HG02588 (cell line): ENCODE data around the gene ADAMTS4.
"Not testable (repeated sequence)": the region's sequence is repeated elsewhere in the genome, so short reads cannot be mapped to it uniquely, and the experiment has no call there.

ENCODE experiments used
- ATAC-seq: cut with Tn5 transposase; IDR thresholded peaks from one replicate; pipeline ENCODE4 v1.9.1; 2021; ENCODE audit warnings: mild to moderate bottlenecking, moderate library complexity; ENCODE audit not compliant: unreplicated experiment

Gene ADAMTS4, protein sequence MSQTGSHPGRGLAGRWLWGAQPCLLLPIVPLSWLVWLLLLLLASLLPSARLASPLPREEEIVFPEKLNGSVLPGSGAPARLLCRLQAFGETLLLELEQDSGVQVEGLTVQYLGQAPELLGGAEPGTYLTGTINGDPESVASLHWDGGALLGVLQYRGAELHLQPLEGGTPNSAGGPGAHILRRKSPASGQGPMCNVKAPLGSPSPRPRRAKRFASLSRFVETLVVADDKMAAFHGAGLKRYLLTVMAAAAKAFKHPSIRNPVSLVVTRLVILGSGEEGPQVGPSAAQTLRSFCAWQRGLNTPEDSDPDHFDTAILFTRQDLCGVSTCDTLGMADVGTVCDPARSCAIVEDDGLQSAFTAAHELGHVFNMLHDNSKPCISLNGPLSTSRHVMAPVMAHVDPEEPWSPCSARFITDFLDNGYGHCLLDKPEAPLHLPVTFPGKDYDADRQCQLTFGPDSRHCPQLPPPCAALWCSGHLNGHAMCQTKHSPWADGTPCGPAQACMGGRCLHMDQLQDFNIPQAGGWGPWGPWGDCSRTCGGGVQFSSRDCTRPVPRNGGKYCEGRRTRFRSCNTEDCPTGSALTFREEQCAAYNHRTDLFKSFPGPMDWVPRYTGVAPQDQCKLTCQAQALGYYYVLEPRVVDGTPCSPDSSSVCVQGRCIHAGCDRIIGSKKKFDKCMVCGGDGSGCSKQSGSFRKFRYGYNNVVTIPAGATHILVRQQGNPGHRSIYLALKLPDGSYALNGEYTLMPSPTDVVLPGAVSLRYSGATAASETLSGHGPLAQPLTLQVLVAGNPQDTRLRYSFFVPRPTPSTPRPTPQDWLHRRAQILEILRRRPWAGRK

DNA sequence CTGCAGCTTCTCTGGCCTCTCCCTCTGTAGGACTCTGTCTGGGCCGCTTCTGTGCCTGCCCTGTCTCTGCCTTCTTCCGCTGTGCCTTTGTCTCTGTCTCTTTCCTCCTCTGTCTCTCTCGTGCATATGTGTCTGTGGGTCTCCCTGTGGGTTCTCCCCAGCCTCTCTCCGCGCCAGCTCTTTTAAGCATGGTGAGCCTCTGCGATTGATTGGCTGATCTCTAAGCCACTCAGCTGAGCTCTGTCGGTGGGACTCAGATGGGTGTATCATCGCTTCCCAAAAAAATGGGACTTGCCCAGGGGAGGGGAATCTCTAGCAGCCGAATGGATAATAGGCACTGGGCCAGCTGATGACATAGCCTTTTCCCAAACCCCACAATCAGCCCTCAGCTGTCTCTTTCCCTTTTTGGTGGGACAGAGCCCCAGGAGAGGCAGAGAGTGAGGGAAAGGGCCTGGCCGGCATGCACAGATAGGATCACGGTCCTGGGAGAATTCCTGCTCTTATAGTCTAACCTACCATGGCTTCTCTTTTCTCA is at the start of gene ADAMTS4:
ADAMTS4 (minus strand) TSS at position 158 of the 535 bp plus-strand sequence. CDS start 427 bp downstream, outside the sequence.
- ATAC-seq: no peak

- no peak for ATAC-seq
These were observed 46.0 kb upstream of the ADAMTS4 start for GRCh38 chr1:161244888-161245287.

GRCh38 chr1:161242313-161242712 is 43.5 kb upstream of the ADAMTS4 start:
- no peak for ATAC-seq

GRCh38 chr1:161241682-161242081 is 42.8 kb upstream of the ADAMTS4 start:
- ATAC-seq: no peak

- ATAC-seq: no peak
These were observed 39.2 kb upstream of the ADAMTS4 start, which contains the start of gene NR1I3 for GRCh38 chr1:161238039-161238473. TSS of gene NR1I3 (minus strand) at chr1:161238203. CDS start at chr1:161236565, 1,638 bp downstream.

- no peak for ATAC-seq
These were observed 37.3 kb upstream of the ADAMTS4 start for GRCh38 chr1:161235957-161236775.

DNA sequence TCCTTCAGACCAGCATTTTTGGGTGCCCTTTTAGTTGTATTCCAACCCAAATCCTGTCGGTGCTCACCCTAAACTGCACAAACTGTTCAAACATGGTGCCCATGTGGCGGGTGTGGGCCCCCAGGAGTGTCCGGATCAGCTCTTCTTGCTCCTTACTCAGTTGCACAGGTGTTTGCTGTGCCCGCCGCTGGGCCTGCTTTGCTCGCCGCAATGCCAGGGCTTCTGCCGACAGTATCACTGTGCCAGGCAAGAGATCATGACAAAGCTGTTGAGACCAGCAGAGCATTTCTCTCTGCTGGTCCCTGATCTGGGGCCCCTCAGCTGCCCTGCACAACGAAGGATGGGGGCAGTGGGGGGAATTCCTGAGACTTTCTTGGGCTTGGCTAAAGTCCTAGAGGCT is 34.2 kb upstream of the ADAMTS4 start:
- no peak for ATAC-seq

DNA sequence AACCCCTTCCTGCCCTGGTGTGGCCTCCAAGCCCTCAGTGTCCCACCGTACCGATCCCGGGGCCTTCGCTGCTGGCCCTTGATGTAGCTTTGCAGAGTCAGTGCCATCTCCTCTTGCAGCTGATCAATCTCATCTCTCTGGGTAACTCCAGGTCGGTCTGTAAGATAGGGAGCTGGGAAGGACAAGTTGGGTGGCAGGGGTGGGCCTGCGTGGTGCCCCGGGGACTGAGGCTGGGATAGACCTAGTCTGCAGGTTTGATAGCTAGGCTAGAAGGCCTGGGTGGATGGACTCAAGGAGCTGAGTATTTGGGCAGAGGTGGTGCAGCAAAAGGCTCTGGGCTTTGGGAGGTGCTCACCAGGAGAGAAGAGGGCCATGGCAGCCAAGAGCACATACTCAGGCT is 31.9 kb upstream of the ADAMTS4 start:
- ATAC-seq: no peak

GRCh38 chr1:161229896-161230295 is 31.0 kb upstream of the ADAMTS4 start:
- no peak for ATAC-seq

GRCh38 chr1:161228032-161228431 is 29.2 kb upstream of the ADAMTS4 start:
- no peak for ATAC-seq

- no peak for ATAC-seq
These were observed 28.5 kb upstream of the ADAMTS4 start for GRCh38 chr1:161227196-161227871.

GRCh38 chr1:161226759-161227158 is 27.9 kb upstream of the ADAMTS4 start:
- no peak for ATAC-seq

- no peak for ATAC-seq
These were observed 27.5 kb upstream of the ADAMTS4 start for GRCh38 chr1:161226320-161226711.

- ATAC-seq: peak; percentile 94
These were observed 26.9 kb upstream of the ADAMTS4 start, which contains the start of gene TOMM40L for GRCh38 chr1:161225534-161226319. TSS of gene TOMM40L (plus strand) at chr1:161226060. CDS start at chr1:161226490, 430 bp downstream.

DNA sequence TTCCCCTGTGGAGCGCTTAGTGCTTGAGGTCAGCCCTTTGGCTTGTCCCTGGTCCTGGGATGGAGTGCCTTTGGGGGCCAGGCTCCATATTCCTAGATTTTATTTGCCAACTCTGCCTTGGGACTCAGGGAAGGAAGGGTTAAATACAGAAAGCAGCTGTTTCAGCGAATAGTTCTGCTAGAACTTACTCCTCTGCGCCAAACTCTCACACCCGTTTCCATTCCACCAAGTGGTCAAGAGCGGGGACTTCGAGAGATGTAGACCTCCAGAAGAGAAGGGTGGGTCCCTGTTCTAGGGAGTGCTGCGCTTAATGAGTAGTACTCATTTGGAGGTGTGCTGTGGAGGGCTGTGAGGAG is 26.3 kb upstream of the ADAMTS4 start:
- no peak for ATAC-seq

- not testable (repeated sequence) for ATAC-seq
These were observed 25.8 kb upstream of the ADAMTS4 start for GRCh38 chr1:161224695-161225087.

DNA sequence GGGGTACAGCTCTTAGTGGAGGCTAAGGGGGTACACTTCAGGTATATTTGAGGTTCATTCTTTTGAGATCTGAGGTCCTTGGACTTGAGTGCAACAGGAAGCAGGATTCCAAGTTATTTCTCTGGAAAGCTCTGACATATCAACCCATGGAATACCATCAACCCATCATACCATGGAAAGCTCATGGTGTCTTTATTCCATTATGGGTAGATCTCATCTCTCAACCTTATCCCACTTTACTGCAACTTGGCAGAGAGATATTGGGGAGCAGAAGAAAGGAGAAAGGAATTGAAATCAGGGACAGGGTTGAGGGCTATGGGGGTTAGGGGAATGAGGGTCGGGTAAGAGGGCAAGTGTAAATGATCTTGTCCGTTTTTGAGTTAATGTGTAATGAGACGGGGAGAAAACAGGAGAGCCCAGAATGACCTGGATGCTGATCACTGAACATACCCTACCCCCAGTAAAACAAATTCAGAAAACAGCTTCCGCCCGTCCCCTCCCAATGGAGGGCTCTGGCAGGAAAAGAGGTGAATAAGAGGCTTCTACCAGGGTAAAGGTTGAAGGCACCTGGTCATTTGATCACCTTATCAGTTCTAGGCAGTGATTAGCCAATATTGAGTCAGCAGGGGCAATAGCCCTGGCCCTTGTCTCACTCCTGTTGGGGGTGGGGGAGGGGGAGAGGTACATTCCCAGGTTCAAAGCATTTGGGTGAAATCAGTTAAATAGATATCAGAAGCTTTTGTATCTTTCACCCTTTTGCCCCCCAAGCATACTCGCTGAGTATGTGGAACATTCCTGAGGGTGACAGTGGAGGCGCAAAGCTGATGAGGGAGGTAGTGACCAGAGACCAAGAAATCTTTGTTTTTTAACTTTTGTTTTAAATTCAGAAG is 25.2 kb upstream of the ADAMTS4 start:
- no peak for ATAC-seq
